Endothelial cell of umbilical vein (primary cell): ENCODE results near the gene SPEF2.

Experiments
- EZH2 ChIP-seq: IDR thresholded peaks from 2 replicates; pipeline ENCODE4 v1.6.1; 2012; ENCODE audit warnings: borderline replicate concordance, low read depth, mild to moderate bottlenecking, moderate library complexity, low read length, inconsistent platforms; ENCODE audit not compliant: severe bottlenecking
- FOS ChIP-seq: IDR thresholded peaks from 2 replicates; pipeline ENCODE4 v1.6.1; 2011; ENCODE audit warnings: mild to moderate bottlenecking, low read length, moderate library complexity, borderline replicate concordance; ENCODE audit not compliant: insufficient read depth
- GATA2 ChIP-seq: IDR thresholded peaks from 2 replicates; pipeline ENCODE4 v1.7.0; 2011; ENCODE audit warnings: low read depth, mild to moderate bottlenecking, moderate library complexity, mixed read lengths, low read length; ENCODE audit not compliant: insufficient read length, insufficient read depth
- MAX ChIP-seq: IDR thresholded peaks from 2 replicates; pipeline ENCODE4 v1.6.1; 2011; ENCODE audit not compliant: insufficient read depth, insufficient read length
- MYC ChIP-seq: IDR thresholded peaks from one replicate; pipeline ENCODE4 v1.6.1; 2011; ENCODE audit warnings: mild to moderate bottlenecking, low read depth, low read length
- POLR2A ChIP-seq: IDR thresholded peaks from 2 replicates; pipeline ENCODE4 v1.6.1; 2012; ENCODE audit warnings: low read depth, mild to moderate bottlenecking, control low read depth, low read length
- POLR2AphosphoS5 ChIP-seq: IDR thresholded peaks from 2 replicates; pipeline ENCODE4 v1.6.1; 2012; ENCODE audit warnings: low read depth, mild to moderate bottlenecking, control low read depth, low read length, moderate library complexity; ENCODE audit not compliant: insufficient read depth
- TF ChIP-seq, protein P1 (sequence below), 2 donors: IDR thresholded peaks; 1 replicate in 1 of 2; 2 replicates in 1 of 2; pipeline ENCODE4 v1.5.1; 2011; ENCODE audit warnings: low read length in 2 of 2, mild to moderate bottlenecking in 2 of 2, moderate library complexity in 2 of 2, control low read depth in 1 of 2, inconsistent platforms in 1 of 2, low read depth in 1 of 2; ENCODE audit not compliant: insufficient read depth in 1 of 2; ENCODE audit errors: extremely low read depth in 1 of 2

DNA sequence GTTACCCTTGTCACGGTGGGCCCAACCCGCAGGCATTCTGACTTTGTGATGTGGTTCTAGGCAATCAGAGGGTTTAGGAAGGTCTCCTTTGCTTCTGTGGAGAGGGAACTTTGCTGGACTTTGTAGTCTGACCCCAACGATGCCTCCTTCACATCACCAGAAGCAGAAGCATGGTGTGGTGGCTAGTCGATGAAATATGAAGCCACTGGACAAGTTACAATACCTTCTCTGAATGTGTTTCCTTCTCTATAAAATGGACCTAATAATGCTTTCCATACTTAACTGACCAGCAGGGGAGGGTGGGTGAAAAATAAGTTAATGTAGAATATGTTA is 607 bp downstream of the SPEF2 start:
- TF ChIP-seq, protein P1, sequence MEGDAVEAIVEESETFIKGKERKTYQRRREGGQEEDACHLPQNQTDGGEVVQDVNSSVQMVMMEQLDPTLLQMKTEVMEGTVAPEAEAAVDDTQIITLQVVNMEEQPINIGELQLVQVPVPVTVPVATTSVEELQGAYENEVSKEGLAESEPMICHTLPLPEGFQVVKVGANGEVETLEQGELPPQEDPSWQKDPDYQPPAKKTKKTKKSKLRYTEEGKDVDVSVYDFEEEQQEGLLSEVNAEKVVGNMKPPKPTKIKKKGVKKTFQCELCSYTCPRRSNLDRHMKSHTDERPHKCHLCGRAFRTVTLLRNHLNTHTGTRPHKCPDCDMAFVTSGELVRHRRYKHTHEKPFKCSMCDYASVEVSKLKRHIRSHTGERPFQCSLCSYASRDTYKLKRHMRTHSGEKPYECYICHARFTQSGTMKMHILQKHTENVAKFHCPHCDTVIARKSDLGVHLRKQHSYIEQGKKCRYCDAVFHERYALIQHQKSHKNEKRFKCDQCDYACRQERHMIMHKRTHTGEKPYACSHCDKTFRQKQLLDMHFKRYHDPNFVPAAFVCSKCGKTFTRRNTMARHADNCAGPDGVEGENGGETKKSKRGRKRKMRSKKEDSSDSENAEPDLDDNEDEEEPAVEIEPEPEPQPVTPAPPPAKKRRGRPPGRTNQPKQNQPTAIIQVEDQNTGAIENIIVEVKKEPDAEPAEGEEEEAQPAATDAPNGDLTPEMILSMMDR (IDR thresholded peaks at IDR 0.05; ENCODE audit: extremely low read depth in 1 of 2, insufficient read depth in 1 of 2, low read depth in 1 of 2, low read length in 2 of 2): no peak
- TF ChIP-seq EZH2 (no peak), POLR2A (no peak), MAX (no peak), FOS (no peak), POLR2AphosphoS5 (no peak), MYC (no peak), GATA2 (no peak)
